Neural progenitor cell (in vitro differentiated cells): ENCODE measurements around the gene EMP1.

Source experiments
- EZH2 ChIP-seq: fragments of 200-600 bp; sonication (generic); IDR thresholded peaks from 2 replicates; pipeline ENCODE4 v1.6.1; 2017; ENCODE audit warnings: antibody characterized with exemption, mild to moderate bottlenecking, moderate library complexity
- TF ChIP-seq, protein P1 (sequence below): fragments of 200-600 bp; sonication (generic); IDR thresholded peaks from 2 replicates; pipeline ENCODE4 v1.5.1; 2017; ENCODE audit warnings: antibody characterized with exemption, mild to moderate bottlenecking

GRCh38 chr12:13194401-13195110 is 2.0 kb upstream of the EMP1 start:
- TF ChIP-seq, protein P1, sequence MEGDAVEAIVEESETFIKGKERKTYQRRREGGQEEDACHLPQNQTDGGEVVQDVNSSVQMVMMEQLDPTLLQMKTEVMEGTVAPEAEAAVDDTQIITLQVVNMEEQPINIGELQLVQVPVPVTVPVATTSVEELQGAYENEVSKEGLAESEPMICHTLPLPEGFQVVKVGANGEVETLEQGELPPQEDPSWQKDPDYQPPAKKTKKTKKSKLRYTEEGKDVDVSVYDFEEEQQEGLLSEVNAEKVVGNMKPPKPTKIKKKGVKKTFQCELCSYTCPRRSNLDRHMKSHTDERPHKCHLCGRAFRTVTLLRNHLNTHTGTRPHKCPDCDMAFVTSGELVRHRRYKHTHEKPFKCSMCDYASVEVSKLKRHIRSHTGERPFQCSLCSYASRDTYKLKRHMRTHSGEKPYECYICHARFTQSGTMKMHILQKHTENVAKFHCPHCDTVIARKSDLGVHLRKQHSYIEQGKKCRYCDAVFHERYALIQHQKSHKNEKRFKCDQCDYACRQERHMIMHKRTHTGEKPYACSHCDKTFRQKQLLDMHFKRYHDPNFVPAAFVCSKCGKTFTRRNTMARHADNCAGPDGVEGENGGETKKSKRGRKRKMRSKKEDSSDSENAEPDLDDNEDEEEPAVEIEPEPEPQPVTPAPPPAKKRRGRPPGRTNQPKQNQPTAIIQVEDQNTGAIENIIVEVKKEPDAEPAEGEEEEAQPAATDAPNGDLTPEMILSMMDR = no peak
- TF ChIP-seq EZH2 = no peak
